GM12878 (cell line): ENCODE results near the gene UBAC2. TPM values are rescaled to one million over a fixed set of nuclear protein-coding genes. Genes with fewer than 3 reads are reported as not detected.

Source experiments
- CREB1 ChIP-seq: IDR thresholded peaks from 2 replicates; pipeline ENCODE4 v1.6.1; 2012; ENCODE audit warnings: low read depth, mild to moderate bottlenecking, inconsistent platforms
- DPF2 ChIP-seq: fragments of 450-650 bp; IDR thresholded peaks from 2 replicates; pipeline ENCODE4 v1.6.1; 2017; ENCODE audit warnings: mild to moderate bottlenecking
- EGR1 ChIP-seq, 2 experiments: IDR thresholded peaks; 1 replicate in 1 of 2; 2 replicates in 1 of 2; pipeline ENCODE4 v1.6.1; 2011 to 2012; ENCODE audit warnings: low read depth in 2 of 2, low read length in 2 of 2, borderline replicate concordance in 1 of 2, mild to moderate bottlenecking in 1 of 2, moderate library complexity in 1 of 2
- NR2C1 ChIP-seq: fragments of 450-650 bp; IDR thresholded peaks from 2 replicates; pipeline ENCODE4 v1.6.1; 2017; ENCODE audit warnings: antibody characterized with exemption, mild to moderate bottlenecking, moderate library complexity
- POU2F2 ChIP-seq: IDR thresholded peaks from 3 replicates; pipeline ENCODE4 v1.6.1; 2011; ENCODE audit warnings: low read depth, mild to moderate bottlenecking, low read length, borderline replicate concordance
- SREBF2 ChIP-seq: IDR thresholded peaks from 2 replicates; pipeline ENCODE4 v1.6.1; 2012; ENCODE audit warnings: mild to moderate bottlenecking, low read length
- polyA plus RNA-seq, 11 experiments: library from polyadenylated mRNA; depleted of rRNA in 4 of 11; unstranded in 6 of 11; stranded (reverse) in 5 of 11; fragments of >200 nt; fragmentation: Nextera tagmentation in 4 of 11; fragmentation: Illumina TruSeq in 1 of 11; extraction: Ambion mirVana in 4 of 11; extraction: Trizol in 1 of 11; gene quantifications; 1 replicate in 1 of 11; 2 replicates in 10 of 11; pipeline versions ENCODE4 v1.2.1 to v1.2.3, GENCODE V29; 2011 to 2016; ENCODE audit warnings: inconsistent platforms in 2 of 11, missing spikeins in 2 of 11, low read depth in 1 of 11
- total RNA-seq, 4 experiments: library from RNA; depleted of rRNA in 3 of 4; stranded (reverse); fragments of >200 nt in 3 of 4; fragmentation: Illumina TruSeq in 1 of 4; extraction: Trizol in 1 of 4; gene quantifications; 2 replicates each; pipeline versions ENCODE4 v1.2.1 to v1.2.3, GENCODE V29; 2013 to 2021
- TF ChIP-seq, protein P1 (sequence below): fragments of 450-650 bp; IDR thresholded peaks from 2 replicates; pipeline ENCODE4 v1.6.1; 2018; ENCODE audit warnings: borderline replicate concordance, mild to moderate bottlenecking; ENCODE audit not compliant: partially characterized antibody
- TF ChIP-seq, protein P2 (sequence below): fragments of 450-650 bp; IDR thresholded peaks from 2 replicates; pipeline ENCODE4 v1.6.1; 2017; ENCODE audit warnings: antibody characterized with exemption, mild to moderate bottlenecking, moderate library complexity

Gene UBAC2
- total and polyA plus RNA-seq, 10 of the 15 experiments (the other 5 are each of a cell fraction or from before 2014, with no cell fraction given), result 3.0 to 54.6 (median 17.4) TPM

DNA sequence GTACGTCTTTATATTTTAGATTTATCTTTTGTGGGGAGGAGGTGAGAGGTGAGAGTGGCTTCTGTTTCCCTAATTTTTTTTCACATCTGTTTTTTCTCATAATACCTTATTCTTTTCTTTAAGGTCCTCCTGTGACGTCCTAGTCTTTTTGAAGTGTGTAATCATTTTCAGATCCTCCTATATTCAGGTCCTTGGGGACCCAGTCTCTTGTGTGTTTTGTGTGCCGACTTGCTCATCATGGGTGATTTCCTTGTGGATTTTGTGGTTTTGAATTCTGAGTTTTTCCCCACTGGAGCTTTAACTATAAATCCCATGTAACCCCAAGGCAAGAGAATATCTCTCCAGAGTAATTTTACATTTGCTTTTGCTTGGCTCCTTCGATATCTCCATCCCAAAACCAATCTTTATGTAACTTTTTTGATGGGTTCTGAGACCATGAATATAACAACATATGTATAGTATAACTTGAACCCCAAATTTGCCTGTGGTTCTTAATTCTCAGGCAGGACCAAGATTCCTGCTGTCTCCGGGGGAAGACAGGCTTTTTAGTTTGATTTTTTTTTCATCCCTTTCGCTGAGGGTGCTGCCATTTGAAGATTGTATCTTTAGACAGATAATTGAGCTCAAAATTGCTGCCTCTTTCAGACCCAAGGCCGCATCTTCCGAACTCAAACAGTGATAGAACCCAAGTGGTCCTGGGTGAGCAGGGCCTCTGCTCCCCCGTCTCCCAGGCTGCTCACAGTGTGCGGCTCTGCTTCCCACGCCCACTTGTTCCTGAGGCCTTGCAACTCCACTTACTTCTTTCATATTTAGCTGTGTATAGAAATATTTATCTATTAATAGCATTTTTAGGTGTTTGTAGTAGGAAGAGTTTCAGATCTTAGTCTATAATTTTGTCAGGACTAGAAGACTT is 165.7 kb downstream of the UBAC2 start (continued):
- TF ChIP-seq POU2F2, result 0 out of 3 replicates have a peak, but pooled peaks have one; percentile 42
- TF ChIP-seq CREB1, result peak; percentile 75
- TF ChIP-seq, protein P1, sequence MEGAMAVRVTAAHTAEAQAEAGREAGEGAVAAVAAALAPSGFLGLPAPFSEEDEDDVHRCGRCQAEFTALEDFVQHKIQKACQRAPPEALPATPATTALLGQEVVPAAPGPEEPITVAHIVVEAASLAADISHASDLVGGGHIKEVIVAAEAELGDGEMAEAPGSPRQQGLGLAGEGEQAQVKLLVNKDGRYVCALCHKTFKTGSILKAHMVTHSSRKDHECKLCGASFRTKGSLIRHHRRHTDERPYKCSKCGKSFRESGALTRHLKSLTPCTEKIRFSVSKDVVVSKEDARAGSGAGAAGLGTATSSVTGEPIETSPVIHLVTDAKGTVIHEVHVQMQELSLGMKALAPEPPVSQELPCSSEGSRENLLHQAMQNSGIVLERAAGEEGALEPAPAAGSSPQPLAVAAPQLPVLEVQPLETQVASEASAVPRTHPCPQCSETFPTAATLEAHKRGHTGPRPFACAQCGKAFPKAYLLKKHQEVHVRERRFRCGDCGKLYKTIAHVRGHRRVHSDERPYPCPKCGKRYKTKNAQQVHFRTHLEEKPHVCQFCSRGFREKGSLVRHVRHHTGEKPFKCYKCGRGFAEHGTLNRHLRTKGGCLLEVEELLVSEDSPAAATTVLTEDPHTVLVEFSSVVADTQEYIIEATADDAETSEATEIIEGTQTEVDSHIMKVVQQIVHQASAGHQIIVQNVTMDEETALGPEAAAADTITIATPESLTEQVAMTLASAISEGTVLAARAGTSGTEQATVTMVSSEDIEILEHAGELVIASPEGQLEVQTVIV, result no peak
- TF ChIP-seq, protein P2, sequence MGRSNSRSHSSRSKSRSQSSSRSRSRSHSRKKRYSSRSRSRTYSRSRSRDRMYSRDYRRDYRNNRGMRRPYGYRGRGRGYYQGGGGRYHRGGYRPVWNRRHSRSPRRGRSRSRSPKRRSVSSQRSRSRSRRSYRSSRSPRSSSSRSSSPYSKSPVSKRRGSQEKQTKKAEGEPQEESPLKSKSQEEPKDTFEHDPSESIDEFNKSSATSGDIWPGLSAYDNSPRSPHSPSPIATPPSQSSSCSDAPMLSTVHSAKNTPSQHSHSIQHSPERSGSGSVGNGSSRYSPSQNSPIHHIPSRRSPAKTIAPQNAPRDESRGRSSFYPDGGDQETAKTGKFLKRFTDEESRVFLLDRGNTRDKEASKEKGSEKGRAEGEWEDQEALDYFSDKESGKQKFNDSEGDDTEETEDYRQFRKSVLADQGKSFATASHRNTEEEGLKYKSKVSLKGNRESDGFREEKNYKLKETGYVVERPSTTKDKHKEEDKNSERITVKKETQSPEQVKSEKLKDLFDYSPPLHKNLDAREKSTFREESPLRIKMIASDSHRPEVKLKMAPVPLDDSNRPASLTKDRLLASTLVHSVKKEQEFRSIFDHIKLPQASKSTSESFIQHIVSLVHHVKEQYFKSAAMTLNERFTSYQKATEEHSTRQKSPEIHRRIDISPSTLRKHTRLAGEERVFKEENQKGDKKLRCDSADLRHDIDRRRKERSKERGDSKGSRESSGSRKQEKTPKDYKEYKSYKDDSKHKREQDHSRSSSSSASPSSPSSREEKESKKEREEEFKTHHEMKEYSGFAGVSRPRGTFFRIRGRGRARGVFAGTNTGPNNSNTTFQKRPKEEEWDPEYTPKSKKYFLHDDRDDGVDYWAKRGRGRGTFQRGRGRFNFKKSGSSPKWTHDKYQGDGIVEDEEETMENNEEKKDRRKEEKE, result no peak
- no peak; the same call in 1 of the 2 replicates for TF ChIP-seq DPF2
- TF ChIP-seq EGR1 (IDR thresholded peaks at IDR 0.05; ENCODE audit: borderline replicate concordance in 1 of 2, low read depth in 2 of 2, low read length in 2 of 2), result peak in 1 of 2 experiments; percentile 93; a peak in 2 of 3 replicates
- no peak for TF ChIP-seq SREBF2
- no peak for TF ChIP-seq NR2C1
